ENCODE measurements around the gene MARK3. TPM values are rescaled to one million over a fixed set of nuclear protein-coding genes. Genes with fewer than 3 reads are reported as not detected.

The MARK3 gene
- total and polyA plus RNA-seq, 2 donors from 2014 or later: 39.8 to 83.1 TPM

DNA sequence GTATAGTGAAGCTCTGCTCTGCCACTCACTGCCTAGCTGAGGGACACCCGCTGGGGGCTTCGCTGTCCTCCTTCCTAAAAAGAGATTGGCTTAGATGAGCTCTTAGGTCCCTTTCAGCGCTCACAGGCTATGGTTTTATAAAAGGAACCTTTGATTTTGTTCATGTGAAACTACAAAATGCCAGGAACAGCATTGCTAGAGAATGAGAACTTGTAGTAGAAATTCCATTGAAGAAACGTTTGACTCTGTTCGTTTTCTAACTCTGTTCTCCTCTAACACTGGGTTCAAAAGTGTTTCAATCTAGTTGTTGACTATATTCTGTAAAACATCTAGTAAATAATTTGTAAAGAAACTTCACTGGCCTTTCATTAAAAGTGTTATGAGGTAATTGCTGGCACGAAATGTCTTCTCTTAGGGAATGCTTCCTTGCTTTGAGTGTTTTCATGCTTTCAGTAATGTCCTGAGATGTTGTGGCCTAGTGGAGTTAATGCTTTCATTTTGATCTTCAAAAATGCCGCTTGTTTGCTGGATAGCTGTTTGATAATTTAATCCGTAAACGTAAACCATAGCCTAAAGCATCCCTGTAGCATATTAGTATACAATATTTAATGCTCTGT lies 1.6 kb downstream of the MARK3 start:
- peak in 1 of 5 donors; percentile 36 for DNase-seq

DNA sequence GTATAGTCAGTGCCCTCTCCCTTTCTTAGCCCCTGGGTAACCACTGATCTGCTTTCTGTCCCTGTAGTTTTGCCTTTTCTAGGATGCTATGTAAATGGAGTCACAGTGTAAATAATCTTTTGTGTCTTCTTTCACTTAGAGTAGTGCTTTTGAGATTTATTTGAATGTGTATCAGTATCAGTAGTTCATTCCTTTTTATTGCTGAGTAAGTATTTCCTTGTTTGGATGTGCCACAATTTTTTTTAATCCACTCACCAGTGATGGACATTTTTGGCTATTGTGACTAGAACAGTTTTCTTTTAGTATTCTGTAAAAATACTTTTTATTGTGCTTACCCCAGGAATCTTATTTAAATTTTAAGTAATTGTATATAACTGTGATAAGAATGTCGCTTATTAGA lies 3.4 kb downstream of the MARK3 start:
- no peak overlapping the region for H3K27ac ChIP-seq (ENCODE audit: low read depth in 2 of 2, low read length in 2 of 2)
- no peaks in the 10 kb centered on the region for H3K36me3 ChIP-seq (ENCODE audit: control insufficient read depth in 2 of 3, insufficient read depth in 3 of 3, low read length in 3 of 3)
- intact Hi-C loops (cut with DNase I): no loop called here
- H3K4me1 ChIP-seq (ENCODE audit: control insufficient read depth in 2 of 3, insufficient read depth in 2 of 3, low read depth in 1 of 3, low read length in 3 of 3): peaks cover 0 to 25% (median 7%) of the 10 kb centered on the region in 3 donors
- FAIRE-seq: no peak
- H3K9me3 ChIP-seq (ENCODE audit: control insufficient read depth in 2 of 3, insufficient read depth in 1 of 3, low read length in 3 of 3): no peaks in the 10 kb centered on the region
- no peak overlapping the region for H3K9ac ChIP-seq (ENCODE audit: low read length in 3 of 3)
- TF ChIP-seq, protein P1, sequence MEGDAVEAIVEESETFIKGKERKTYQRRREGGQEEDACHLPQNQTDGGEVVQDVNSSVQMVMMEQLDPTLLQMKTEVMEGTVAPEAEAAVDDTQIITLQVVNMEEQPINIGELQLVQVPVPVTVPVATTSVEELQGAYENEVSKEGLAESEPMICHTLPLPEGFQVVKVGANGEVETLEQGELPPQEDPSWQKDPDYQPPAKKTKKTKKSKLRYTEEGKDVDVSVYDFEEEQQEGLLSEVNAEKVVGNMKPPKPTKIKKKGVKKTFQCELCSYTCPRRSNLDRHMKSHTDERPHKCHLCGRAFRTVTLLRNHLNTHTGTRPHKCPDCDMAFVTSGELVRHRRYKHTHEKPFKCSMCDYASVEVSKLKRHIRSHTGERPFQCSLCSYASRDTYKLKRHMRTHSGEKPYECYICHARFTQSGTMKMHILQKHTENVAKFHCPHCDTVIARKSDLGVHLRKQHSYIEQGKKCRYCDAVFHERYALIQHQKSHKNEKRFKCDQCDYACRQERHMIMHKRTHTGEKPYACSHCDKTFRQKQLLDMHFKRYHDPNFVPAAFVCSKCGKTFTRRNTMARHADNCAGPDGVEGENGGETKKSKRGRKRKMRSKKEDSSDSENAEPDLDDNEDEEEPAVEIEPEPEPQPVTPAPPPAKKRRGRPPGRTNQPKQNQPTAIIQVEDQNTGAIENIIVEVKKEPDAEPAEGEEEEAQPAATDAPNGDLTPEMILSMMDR (IDR thresholded peaks at IDR 0.05; ENCODE audit: borderline replicate concordance, extremely low read depth, insufficient read depth): no peak
- H3K4me3 ChIP-seq (ENCODE audit: low read length in 3 of 3): peak overlapping the region in 1 of 3 donors; percentile 8
- H3K27me3 ChIP-seq (ENCODE audit: control insufficient read depth, insufficient read depth, low read length): no peaks in the 10 kb centered on the region
- DNase-seq: no peak

More for the DNA sequence above, 1.6 kb downstream of the MARK3 start:
- H3K9ac ChIP-seq (ENCODE audit: low read length in 3 of 3): peak overlapping the region; percentile 67 to 94 (median 88)
- H3K9me3 ChIP-seq (ENCODE audit: control insufficient read depth in 2 of 3, insufficient read depth in 1 of 3, low read length in 3 of 3): no peaks in the 10 kb centered on the region
- H3K36me3 ChIP-seq (ENCODE audit: control insufficient read depth in 2 of 3, insufficient read depth in 3 of 3, low read length in 3 of 3): no peaks in the 10 kb centered on the region
- peaks cover 0 to 18% (median 7%) of the 10 kb centered on the region in 3 donors for H3K4me1 ChIP-seq (ENCODE audit: control insufficient read depth in 2 of 3, insufficient read depth in 2 of 3, low read depth in 1 of 3, low read length in 3 of 3)
- no peaks in the 10 kb centered on the region for H3K27me3 ChIP-seq (ENCODE audit: control insufficient read depth, insufficient read depth, low read length)
- no peak for FAIRE-seq
- intact Hi-C loops (cut with DNase I): no loop called here
- peak overlapping the region; percentile 98 for H3K27ac ChIP-seq (ENCODE audit: low read depth in 2 of 2, low read length in 2 of 2)
- TF ChIP-seq, protein P1 (IDR thresholded peaks at IDR 0.05; ENCODE audit: borderline replicate concordance, extremely low read depth, insufficient read depth): no peak
- peak overlapping the region; percentile 84 to 98 (median 95) for H3K4me3 ChIP-seq (ENCODE audit: low read length in 3 of 3)

DNA sequence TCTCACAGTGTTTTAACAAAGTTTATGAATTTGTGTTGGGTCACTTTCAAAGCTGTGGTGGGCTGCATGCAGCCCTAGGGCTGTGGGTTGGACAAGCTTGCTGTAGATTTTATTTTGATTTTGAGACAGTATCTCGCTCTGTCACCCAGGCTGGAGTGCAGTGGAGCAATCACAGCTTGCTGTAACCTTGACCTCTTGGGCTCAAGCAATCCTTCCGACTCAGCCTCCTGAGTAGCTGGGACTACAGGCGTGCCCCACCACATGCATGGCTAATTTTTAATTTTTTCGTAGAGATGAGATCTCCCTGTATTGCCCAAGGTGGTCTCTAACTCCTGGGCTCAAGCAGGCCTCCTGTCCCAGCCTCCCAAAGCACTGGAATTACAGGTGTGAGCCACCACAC lies 5.4 kb downstream of the MARK3 start:
- DNase-seq: no peak
- H3K9ac ChIP-seq (ENCODE audit: low read length in 3 of 3): no peak overlapping the region
- TF ChIP-seq, protein P1 (IDR thresholded peaks at IDR 0.05; ENCODE audit: borderline replicate concordance, extremely low read depth, insufficient read depth): no peak
- no peak for FAIRE-seq
- peaks cover 0 to 29% (median 6%) of the 10 kb centered on the region in 3 donors for H3K4me1 ChIP-seq (ENCODE audit: control insufficient read depth in 2 of 3, insufficient read depth in 2 of 3, low read depth in 1 of 3, low read length in 3 of 3)
- H3K36me3 ChIP-seq (ENCODE audit: control insufficient read depth in 2 of 3, insufficient read depth in 3 of 3, low read length in 3 of 3): no peaks in the 10 kb centered on the region
- intact Hi-C loops (cut with DNase I): no loop called here
- H3K4me3 ChIP-seq (ENCODE audit: low read length in 3 of 3): no peak overlapping the region
- no peak overlapping the region for H3K27ac ChIP-seq (ENCODE audit: low read depth in 2 of 2, low read length in 2 of 2)
- no peaks in the 10 kb centered on the region for H3K9me3 ChIP-seq (ENCODE audit: control insufficient read depth in 2 of 3, insufficient read depth in 1 of 3, low read length in 3 of 3)
- H3K27me3 ChIP-seq (ENCODE audit: control insufficient read depth, insufficient read depth, low read length): no peaks in the 10 kb centered on the region
